Amniotic epithelial cell (primary cell): ENCODE results near the gene TSHZ1.

Experiments
- DNase-seq: peaks from one replicate; pipeline ENCODE4 v3.0.0-alpha.2; 2010; ENCODE audit warnings: low read depth

The TSHZ1 gene

DNA sequence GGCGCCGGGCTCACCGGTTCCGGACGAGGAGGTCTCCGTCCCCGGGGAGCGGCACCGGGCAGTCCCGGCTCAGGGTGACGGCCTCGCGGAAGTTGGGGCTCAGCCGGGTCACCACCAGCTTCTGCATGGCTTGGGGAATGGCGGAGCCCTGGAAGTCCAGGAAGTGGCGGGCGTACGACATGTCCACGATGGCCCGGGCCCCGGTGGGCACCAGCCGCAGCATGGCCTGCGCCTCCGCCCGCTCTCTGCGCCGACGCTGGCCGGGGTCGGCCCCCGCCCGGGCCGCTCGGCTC is 1.8 kb upstream of the TSHZ1 start:
- no peak for DNase-seq

DNA sequence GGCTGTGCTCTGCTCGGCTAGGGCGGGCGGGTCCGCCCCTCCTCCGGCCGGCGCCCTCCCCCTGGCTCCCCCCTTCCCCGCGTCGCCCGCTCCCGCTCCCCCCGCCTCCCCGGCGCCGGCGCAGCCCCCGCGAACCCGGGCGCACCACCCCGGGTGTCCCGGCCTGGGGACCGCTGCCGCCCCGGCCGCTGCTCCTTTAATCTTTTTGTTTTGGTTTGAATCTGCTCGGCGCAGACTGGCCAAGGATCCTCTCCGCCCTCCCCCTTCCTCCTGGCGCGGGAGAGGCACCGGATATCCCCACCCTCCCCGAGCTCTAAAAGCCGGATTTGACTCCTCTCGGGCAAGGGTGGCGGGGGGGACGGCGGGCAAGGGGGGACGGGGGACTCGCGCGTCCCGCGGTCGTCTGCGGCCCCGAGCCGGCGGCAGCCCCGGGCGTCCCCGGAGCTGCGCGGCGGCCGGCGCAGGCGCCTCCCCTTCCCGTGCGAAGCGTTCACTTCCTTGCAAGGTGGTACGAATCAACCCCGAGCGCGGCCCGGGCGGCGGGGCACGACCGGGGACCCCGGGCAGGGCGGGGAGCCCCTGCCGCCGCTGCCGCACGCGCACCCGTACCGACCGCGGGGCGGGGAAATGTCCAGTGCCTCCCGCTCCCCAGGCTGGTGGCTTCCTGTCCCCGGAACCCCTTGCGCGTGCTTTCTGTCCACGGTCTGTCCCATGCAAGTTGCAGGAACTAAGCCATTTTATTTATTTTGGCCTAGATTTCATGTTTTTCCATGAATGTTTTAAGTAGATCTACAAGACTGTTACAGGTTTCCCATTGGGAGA is 1.3 kb upstream of the TSHZ1 start, which contains the start of gene PTGR3:
Gene PTGR3 (minus strand): TSS at position 11 of the 822 bp plus-strand sequence. CDS start 81 bp downstream, outside the sequence.
- DNase-seq: peak; percentile 77

DNA sequence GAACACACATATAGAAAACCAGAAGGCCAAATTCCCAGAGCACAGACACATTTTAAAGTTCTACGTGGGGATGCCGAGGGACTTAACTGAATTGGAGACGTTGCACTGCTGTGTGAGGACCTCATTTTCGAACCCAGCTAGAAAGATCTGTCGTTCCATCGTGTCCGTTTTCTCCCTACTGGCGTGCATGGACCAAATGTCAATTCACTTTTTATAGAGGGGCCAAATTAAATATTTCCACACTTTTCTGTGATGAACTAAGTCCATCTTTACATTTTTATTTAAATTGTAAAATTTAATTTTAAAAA is 692 bp upstream of the TSHZ1 start:
- DNase-seq: no peak

DNA sequence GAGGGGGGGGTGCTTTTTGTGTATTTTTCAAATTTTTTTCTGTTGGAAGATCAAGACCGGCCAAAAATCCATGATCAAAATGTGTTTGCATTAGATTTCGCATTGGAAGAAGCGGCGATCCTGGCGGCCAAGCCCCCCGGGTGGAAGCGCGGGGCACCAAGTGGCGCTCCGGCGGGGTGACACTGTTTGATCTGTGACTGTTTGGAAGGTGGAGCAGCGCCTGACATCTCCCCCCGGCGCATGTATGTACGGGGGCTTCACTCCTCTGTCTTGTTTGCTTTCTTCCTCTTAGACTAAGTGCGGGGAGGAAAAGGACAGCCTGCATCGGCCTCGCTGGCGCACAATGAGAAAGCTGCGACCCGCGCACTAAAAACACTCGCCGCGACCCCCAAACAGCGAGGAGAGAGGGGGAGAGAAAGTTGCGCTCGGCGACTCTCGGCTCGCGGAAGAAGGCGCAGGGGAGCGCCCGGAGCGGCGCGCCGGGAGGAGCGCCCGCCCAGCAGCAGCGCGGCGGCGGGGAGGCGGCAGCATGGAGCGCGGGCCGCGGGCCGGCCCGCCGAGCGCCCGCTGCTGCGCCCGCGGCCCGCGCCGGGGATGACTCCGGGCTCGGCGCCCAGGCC is 515 bp downstream of the TSHZ1 start:
- DNase-seq: no peak

DNA sequence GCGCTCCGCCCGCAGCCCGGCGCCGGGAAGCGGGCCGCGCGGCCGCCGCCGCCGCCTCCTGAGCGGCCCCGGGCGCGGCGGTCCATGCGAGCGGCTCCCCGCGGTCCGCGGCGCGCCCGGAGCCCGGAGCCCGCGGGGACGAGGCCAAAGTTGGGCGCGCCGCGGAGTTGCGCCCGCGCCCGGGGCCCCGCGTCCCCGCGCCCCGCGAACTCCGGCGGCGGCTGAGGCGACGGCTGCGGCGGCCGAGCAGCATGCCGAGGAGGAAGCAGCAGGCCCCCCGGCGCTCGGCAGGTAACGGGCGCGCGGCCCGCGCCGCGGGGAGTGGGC is 992 bp downstream of the TSHZ1 start:
- DNase-seq: no peak

DNA sequence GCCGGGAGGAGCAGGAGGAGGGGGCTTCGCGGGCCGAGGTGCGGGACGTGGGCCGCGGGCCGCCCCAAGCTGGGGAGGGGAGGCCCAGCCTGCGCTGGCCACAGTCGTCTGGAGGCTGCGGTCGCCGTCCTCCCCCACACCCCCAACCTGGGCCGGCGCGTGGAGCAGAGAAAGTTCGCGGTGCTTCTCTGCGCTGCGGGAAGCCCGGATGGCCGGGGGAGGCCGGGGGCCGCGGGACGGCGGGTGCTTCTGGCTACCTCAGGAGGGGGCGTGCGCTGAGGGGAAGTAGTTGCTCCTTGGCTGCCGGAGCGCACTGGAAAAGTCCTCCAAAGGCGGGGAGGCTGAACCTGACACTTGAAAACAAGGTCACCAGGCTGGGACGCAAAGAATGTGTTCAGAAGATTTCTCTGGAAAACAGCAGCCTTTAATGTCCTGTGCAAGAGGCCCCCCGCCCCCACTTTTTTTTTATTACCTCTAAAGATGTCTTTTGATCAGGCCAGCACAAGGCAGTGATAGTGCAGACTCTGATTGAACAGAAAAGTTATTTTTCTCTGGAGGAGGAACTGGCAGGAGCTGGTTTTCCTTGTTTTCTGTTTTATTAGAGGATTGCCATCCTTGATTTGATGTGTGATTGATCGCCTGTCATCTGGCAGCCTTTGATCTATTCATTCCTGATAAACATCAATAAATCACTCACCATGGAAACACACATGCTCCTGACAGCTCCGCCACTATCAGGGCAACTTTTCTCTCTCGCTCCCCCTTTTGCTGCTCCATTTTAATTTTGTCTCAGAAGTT is 1.6 kb downstream of the TSHZ1 start:
- DNase-seq: no peak

DNA sequence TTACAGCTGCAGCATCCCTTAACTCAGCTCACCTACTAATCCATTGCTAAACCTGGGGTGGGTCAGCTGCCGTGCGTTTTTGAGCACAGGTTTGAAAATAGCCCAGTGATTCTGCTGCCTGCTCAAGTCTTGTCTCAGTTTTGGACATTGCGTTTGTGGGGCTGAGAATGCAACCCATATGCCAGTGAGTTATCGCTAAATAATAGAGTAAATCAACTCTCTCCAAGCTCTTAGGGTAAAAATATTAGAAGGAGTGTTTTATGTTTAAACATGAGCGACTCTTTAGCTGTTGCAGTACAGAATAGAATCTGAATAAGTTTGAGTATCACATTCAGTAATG is 2.1 kb downstream of the TSHZ1 start:
- no peak for DNase-seq

DNA sequence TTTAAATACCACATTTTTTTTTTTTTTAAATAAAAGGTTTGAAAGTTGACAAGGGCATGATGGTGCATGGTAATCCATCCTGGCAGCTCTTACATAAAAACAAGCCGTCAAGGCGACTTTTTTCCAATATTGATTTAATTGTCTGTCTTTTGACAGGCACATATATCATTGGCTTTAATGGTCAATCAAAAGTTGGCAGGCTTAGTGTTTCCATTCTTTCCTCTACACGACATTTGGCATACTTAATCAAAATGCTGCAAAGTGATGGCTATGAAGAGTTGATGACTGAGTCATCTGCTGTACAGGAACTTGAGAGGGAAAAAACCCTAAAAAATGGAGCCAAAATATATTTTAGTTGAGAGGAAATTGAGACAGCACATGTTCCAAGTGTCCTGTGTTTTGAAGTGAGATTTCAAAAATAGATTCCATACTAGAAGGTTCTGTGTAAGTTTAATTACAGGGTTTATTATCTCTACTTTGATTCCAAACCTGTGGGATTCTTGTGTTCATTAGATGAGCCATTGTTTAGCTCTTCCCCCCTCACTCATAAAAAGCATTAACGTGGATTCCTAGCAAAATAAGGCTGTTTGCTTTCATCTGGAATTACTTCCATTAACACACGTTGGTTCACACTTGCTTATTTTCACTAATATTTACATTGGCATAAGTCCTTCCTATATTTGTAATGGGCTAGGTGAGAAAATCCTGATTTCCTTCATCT is 3.2 kb downstream of the TSHZ1 start:
- DNase-seq: no peak

DNA sequence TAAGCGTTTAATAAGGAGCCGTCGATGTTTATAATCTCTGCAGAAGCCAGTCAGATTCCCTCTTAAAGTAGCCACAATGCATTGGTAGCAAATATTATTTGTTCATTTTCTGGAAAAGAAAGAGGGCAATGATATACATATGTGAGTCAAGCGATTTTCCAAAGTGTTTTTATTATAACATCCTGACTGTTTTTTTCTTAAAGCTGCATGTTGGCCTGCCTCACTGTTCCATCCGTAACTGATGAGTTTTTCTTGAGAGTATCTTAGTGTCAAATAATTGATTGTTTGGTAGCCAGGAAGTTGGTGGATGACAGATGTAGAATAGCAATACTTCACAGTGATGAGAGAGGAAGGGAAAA is 3.7 kb downstream of the TSHZ1 start:
- no peak for DNase-seq

DNA sequence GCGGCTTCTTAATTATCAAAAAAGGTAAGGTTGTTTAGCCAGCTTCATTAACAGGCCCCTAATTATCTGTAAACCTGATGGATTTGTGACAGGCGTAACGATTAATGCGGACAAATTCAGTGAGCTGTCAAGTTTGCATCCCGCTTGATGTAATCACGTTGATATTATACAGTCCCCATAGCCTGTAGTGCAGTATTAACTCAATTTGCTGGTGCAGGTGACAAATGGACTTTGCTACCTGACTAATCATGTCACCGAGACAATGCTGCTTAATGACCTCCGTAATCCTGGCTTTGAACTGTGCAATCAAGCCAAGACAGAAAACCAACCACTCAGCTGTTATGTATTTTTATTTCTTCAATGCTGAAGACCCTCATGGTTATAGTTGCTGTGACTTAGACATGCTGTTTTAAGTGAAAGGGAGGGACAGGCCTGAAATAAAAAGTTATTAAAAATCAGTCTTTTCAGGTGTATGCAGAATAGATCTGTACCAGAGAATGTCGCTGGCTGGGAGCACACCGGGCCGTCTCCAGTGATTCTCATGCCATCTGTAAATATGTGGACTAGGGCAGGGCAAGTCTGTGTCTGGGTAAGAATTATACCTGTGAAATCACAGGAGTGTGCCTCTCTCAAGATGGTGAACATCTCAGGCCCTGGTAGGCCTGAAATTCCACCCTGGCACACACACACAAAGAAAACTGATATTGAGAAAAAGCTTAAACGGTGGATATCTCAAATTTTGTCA is 4.3 kb downstream of the TSHZ1 start:
- no peak for DNase-seq

DNA sequence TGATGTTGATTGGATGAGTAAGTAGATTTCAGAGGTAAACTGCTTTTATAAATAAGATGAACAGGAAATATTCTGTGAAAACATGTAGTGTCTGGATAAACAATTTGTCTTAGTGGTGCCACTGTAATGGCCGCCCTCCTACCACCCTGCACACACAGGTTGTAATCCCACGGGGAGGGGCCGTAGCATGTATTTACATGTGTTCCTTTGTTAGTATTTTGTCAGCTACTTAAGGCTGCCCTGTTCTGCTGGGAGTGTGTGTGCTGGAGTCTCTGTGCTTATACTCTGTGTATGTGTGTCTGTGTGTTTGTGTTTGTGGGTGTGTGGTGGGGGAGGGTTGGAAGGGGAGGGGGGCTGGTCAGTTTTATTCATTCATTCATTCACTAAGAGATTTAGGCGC is 5.1 kb downstream of the TSHZ1 start:
- DNase-seq: no peak

DNA sequence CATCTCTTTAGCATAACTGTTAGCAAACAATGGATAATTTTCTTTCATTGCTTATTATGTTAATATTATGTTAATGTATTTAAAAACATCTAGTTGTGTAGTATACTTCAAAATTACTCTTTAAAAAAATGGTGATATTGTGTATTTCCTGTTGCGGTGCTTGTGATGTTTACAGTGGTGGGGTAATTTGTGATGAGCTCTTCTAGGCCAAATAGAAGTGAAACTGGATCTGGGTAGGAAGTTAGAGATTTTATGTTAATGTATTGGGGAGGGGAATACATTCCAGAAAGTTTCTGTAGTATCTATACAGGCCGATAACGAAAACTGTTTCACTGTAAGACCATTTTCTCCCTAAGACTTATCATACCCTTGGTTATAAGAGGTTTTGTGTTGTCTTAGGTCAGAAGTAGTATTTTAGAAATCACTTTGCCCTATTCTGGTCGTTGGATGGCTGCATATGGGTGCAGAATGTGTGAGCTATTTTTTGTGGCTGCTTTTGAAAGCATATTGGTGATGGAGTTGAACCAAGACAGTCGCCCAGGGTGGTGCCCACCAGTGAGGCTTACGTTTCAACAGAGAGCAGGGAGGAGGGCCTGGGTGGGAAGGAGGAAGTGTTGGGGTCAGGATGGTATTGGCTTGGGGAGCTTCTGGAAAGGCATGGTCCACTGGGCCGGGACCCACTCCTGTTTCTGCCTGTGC is 5.8 kb downstream of the TSHZ1 start:
- no peak for DNase-seq

DNA sequence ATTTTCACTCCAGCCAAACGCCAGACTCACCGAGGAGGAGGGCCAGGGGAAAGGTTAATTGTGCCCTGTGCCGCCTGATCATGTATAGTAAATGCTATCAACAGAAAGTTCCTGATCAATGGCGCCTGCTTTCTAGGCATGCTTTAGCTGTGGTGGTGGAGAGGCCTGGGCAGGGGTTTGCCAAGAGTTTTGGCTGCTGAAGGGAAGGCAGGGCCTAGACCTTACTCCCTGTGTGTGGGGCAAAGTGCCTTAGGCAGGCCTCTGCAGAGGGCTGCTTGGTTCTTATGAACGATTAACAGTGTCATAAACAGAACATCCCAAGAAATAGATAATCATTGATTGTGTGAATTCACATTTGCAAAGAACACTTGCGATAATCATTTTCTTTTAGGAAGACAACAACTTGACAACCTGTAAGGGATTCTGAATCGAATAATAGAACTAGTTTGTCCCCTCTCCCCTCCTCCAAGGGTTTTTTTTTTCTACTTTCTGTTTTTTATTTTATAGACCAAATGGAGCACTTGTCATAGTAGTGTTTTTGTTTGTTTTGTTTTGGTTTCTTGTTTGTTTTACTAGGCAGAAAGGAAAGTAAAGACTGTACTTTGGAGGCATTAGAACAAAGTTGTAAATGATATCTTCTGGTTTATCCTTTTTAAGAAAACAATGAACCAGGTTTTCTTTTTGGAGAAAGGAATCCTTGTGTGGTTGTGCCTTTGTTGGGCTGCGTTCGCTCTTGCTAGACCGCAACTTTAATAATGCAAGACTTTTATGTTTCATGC is 6.5 kb downstream of the TSHZ1 start:
- no peak for DNase-seq

DNA sequence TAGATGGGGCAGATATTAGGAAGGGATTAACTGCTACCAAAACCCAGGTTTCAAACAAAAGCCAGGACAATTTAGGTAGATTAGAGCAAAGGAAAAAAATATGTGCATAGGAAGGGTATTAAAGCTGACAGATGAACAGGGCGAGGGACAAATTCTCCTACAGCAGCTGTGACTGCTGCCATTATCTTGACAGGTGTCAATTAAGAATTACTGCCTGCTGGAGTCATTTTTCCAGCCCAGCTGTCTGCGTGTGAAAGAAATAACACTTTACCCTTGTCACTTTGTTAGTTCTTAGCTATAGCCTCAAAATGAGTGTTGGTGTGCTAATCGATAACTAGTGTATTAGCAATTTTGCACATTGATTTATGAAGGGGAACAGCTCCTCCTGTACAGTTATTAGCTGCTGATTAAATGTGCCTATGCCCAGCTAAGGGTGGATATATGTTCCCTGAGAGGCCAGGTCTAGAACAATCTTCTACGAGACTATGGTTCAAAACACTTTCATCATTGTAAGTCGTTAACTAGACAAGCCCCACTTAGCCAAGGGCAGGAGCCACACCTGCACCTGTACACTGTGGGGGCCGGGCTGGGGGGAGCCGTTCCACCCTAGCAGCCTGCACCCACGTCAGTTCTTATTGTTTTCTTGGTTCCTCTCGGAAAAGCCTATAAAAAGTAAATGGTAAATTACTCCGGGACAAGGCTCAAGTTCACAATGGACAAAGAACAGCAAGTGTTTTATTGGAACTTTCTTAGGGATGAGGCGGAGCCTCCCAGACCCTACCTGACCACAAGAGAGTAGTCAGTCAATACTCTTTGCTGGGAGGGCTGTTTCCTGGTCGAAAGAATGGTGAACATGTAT is 7.7 kb downstream of the TSHZ1 start:
- no peak for DNase-seq

DNA sequence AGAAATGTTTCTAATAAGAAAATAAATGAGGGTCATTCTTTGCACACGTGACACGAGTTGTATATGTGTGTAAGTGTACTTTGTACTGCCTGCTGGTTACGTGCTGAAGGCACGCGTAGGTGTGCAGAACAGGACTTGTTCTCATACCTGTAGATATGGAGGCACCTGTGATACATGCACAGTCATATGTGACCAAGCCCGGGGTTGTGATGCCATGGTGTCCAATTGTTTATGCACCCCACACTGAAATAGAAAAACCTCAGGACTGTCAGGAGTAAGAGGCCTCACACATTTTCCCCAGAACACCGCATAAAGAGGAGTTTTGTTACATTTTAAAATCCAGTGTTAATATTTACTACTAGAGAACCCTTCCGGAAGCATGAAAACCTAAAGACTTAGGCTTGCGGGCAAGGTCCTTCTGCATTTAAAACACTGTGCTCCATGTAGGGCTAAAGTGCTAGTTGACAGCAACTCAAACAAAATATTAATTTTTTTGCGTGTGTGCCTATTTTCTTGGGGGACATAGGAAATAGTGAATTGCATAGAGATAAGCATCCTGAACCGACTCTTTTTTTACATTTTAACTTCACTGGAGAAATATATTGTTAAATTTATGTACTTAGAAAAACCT is 9.3 kb downstream of the TSHZ1 start:
- no peak for DNase-seq

DNA sequence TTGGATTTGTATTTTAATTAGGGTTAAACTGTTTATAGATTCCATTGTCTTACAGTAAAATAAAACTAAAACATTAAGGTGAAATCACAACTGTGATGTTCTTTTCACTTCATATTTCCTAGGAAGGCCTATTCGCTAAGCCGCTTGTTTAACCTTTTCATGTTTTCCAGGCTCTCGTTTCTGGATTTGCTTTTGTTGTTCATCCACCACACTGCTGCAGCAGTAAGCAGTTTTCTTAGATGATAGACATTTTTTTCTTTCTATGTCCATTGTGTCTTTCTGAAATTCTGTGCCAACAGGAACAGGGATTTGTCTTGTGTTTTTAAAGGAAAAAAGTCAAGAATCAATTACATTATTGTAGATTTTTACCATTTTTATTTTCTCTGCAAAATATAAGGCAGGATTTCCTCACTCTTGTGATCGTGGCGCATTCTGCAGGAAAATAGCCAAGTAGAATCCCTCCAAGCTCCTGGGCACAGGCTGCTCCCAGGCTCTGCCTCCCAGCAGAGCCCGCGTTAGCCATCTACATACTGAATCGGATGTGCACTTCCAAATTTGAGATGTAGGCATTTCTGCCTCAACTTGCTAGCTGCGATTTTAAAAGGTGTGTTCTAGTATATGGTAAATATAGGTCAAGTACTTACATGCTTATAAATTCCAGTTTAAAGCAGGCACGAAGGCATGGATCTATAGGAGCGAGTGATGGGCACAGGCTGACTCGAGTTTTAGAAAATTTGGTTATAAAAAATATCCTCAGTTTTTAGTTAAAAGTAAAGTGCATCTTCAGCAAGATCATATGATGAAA is 10.2 kb downstream of the TSHZ1 start:
- no peak for DNase-seq

DNA sequence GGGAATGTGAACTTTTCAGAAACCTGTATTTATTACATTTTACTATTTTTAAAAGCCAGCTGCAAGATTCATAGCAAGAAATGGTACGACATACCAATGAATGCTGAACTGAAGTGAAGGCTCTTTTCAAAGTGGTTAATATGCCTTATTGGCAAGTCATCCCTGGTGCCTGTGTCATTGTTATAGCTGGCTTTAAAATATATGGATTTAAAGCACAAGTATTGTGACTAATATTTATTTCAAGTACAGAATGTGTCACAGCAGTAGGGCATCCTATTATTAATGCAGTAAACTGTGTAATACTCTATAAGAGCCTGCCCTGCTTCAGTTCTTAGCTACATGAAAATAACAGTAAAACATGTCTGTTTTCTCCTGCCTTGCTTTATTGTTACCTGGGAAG is 10.8 kb downstream of the TSHZ1 start:
- no peak for DNase-seq

DNA sequence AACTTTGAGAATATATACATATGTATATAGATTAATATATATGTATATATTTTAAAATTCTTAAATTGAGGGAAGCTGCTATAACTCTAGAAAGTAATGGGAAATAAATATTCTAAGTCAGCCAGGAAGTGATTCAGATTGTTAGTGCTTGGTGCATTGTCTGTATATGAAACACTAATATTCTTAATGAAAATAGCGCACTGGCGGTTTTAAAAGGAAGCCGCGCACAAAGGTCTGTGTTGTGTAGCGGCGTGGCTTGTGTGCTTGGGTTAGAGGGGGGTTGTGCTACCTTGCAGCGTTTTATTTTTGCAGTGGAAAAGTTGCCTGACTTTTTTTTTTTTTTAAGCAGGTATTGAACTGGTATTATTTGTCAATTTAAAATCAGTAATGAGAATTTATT is 11.3 kb downstream of the TSHZ1 start:
- no peak for DNase-seq

DNA sequence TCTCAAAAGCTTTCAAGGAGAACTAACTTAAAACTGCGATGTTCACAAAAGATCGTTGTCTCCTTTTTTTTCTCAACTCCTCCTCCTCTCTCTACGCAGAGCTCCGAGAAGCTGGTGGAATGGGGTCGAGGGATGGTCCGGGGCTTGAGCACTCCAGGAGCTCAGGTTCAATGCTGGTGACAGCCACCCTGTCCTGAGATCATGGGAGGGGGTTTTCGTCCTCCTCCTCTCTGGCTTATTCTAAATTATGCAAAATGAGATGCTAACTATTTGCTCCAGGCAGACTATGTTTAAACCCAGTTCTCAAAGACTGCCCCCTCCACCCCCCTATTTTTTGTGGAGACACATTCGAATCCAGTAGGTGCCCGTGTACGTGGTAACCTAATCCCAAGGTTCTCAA is 11.8 kb downstream of the TSHZ1 start:
- DNase-seq: no peak
